Fibroblast of skin of right biceps (primary cell): Measurements from ENCODE around the gene IZUMO4.

Source experiments
- DNase-seq: peaks from one replicate; pipeline ENCODE4 v3.0.0-alpha.2; 2013

The IZUMO4 gene

GRCh38 chr19:2059422-2060201 lies 37.1 kb upstream of the IZUMO4 start:
- peak; percentile 74 for DNase-seq

DNA sequence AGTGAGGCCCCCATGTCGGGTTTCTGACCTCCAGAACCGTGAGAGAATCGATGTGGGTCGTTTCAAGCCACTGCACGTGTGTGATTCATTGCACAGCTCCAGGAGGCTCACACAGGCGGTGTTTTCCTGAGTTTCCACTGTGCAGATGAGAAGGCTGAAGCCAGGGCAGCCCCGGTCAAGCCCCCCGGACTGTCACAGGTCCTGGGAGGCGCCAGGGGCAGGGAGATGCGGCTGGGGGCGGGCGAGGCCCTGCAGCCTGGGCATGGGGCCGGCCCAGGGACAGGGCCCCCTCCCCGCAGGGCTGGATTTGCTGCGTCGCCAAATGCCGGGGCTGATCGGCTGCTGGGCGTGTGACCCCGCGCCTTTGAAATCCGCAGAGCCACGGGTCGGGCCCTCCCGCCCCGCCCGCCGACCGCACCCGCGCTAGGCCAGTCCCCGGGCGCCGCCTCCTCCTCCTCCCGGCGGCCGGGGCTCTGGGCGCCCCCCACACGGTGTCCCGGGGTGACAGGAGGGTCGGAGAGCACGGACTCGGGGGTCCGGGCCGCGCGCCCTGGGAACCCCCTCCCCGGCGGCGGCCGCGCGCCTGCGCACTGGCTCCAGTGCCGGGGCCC lies 35.7 kb upstream of the IZUMO4 start:
- DNase-seq: peak; percentile 58

- DNase-seq: peak; percentile 98
These were observed 35.0 kb upstream of the IZUMO4 start for GRCh38 chr19:2061495-2062388.

DNA sequence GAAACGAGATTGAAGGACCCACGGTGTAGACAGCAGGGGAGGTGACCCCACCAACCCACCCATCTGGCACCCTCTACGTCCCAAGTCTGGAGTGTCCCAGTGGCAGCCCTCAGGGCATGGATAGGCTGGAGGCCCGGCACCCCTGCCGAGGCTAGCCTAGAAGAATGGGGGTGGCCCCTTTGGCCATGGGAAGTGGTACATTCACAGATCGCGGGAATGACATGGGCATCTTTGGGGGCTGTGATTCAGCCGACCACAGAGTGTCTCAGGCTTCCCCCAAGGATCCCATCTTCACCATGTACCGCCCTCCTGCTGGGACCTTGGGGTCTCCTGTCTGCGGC lies 34.4 kb upstream of the IZUMO4 start:
- no peak for DNase-seq

DNA sequence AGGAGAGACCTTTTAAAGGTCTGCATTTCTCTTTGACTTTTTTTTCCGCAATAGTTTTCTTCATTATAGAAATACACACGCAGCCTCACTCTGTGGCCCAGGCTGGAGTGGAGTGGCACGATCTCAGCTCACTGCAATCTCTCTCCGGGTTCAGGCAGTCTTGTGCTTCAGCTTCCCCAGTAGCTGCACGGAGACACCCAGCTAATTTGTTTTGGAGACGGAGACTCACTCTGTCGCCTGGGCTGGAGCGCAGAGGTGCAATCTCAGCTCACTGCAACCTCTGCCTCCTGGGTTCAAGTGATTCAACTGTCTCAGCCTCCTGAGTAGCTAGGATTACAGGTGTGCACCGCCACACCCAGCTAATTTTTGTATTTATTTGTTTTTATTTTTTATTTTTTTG lies 33.9 kb upstream of the IZUMO4 start:
- DNase-seq: no peak

GRCh38 chr19:2063824-2064223 lies 32.9 kb upstream of the IZUMO4 start:
- DNase-seq: no peak

GRCh38 chr19:2064395-2064787 lies 32.3 kb upstream of the IZUMO4 start:
- no peak for DNase-seq

- DNase-seq: no peak
These were observed 31.8 kb upstream of the IZUMO4 start for GRCh38 chr19:2064788-2065524.

GRCh38 chr19:2070436-2070827 lies 26.3 kb upstream of the IZUMO4 start:
- DNase-seq: no peak

DNA sequence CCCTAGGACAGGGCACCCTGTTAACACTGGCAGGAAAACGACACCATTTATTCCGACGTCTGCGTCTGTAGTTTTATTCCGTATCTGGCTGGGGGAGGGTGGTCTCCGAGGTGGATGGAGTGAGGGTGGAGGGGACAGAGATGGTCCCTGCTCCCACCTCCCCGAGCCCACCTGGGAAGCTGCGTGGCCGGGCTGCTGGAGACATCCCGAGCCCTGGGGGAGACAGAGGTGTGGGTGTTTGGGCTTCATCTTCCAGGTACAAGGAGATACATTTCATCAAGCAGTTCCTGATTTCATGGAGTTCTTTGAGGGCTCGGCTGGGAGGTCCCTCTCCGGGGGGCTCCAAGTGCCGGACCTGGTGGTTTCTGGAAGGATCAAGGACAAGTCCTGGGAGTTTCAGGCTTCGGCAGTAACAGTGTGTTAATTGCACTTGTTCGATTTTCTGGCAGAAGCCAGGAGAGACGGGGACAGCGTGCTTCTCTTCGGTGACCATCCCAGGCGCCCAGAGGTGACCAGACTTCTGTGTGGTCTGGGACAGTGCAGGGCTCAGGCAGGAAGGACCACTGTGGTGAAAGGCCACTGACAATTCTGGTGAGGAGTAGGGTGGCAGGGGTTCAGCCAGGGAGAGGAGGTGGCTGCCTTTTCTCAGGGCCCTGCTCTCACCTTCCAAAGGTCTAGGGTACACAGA lies 25.6 kb upstream of the IZUMO4 start:
- DNase-seq: no peak

DNA sequence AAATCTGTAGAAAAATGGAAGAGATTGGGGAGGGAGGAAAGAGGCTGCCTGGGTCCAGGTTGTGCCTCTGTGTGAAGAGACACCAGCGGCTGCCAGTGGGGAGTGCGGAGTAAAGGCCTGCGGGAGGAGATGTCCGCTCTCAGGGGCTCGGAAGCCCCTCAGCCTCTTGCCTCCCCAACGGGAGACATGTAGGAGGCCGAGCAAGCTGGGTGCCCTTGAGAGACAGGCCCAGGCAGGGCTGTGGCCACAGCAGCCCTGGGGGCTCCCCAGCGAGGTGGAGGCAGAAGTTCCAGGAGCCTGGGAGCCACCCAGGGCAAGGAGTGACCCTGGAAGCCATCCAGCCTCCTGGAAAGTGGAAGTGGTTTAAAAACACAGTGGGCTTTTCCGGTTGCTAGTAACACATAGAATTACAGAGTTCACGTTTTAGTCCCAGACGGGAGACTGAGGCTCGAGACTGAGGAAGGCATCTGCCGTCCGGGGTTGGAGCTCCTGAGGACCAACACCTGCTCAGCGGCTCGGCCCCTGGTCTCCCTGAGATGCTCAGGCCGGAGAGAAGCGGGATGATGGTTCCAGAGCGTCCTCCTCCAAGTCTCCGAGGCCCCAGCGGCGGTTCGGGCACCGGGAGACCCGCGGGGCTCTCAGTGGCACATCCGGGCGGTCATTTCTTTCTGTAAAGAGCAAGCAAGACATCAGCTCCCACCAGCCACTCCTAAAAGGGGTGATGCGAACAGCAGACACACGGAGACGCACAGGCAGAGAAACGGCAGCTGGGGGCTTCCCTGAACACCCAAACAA lies 23.8 kb upstream of the IZUMO4 start:
- DNase-seq: no peak

- DNase-seq: no peak
These were observed 20.2 kb upstream of the IZUMO4 start for GRCh38 chr19:2076526-2076944.

DNA sequence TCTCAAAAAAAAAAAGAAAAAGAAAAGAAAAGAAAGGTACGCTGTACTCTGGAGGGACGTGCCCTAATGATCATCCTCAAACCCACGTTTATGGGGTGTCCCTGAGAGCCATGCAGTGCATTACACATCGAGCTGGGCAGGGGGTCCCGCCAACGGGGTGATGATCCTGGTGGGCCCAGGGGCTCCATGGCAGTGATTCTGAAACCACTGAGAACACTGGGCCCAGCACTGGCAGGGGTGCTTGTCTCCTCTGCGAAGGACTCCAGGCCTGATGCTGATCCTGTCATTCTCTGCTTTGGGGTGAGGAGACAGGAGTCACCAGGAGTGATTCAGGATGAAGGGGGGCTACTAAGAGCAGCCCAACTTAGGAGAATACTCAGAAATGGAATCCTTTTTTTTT lies 19.3 kb upstream of the IZUMO4 start:
- no peak for DNase-seq

GRCh38 chr19:2077833-2078619 lies 18.7 kb upstream of the IZUMO4 start:
- no peak for DNase-seq

- no peak for DNase-seq
These were observed 17.4 kb upstream of the IZUMO4 start for GRCh38 chr19:2079076-2079864.

- DNase-seq: no peak
These were observed 16.8 kb upstream of the IZUMO4 start for GRCh38 chr19:2079865-2080301.

- DNase-seq: no peak
These were observed 16.3 kb upstream of the IZUMO4 start for GRCh38 chr19:2080336-2080988.

GRCh38 chr19:2081873-2082810 lies 14.6 kb upstream of the IZUMO4 start:
- DNase-seq: no peak
